Activated CD4-positive, alpha-beta T cell treated with anti-CD3 and anti-CD28 coated beads, Interleukin-2, amount 10 ng/mL, durations not matched to agents 24 days and 14 days (primary cell): ENCODE data around the gene CD8A. TPM values are rescaled to one million over a fixed set of nuclear protein-coding genes. Genes with fewer than 3 reads are reported as not detected.
A peak's percentile ranks its signal among the peaks of the same experiment; 100 is the strongest.
"Not testable (repeated sequence)": the region's sequence is repeated elsewhere in the genome, so short reads cannot be mapped to it uniquely, and the experiment has no call there.

ENCODE experiments used
- DNase-seq: peaks from one replicate; pipeline ENCODE4 v3.0.0; 2022
- H3K27ac Mint-ChIP-seq: one replicate; pipeline ENCODE4 v1.8.0; 2022; ENCODE audit warnings: mild to moderate bottlenecking, mixed read lengths
- H3K27me3 Mint-ChIP-seq: one replicate; pipeline ENCODE4 v1.8.0; 2022; ENCODE audit warnings: mixed read lengths
- H3K36me3 Mint-ChIP-seq: one replicate; pipeline ENCODE4 v1.8.0; 2022; ENCODE audit warnings: low read depth, mild to moderate bottlenecking, mixed read lengths
- H3K4me1 Mint-ChIP-seq: one replicate; pipeline ENCODE4 v1.8.0; 2021; ENCODE audit warnings: mixed read lengths
- H3K4me3 Mint-ChIP-seq: one replicate; pipeline ENCODE4 v1.8.0; 2022; ENCODE audit warnings: mild to moderate bottlenecking, moderate library complexity, mixed read lengths
- H3K9me3 Mint-ChIP-seq: one replicate; pipeline ENCODE4 v1.8.0; 2021; ENCODE audit warnings: mixed read lengths
- intact Hi-C: fragments of 100-400 bp; cut with micrococcal nuclease; formaldehyde crosslinking; loops from one replicate; pipeline ENCODE4 v1.15.1; 2023
- total RNA-seq: library from RNA; stranded (reverse); gene quantifications from 2 replicates; pipeline ENCODE4 v1.2.3, GENCODE V29; 2022

CD8A gene
- 1.1 and 1.3 TPM in 2 replicates for total RNA-seq

- Mint-ChIP-seq H3K9me3 (peaks cover 10% of the 10 kb centered on the region), H3K4me1 (peaks cover 40% of the 10 kb centered on the region), H3K4me3 (peak within 1 kb of the TSS; percentile 86), H3K36me3 (peaks cover 10% of the 10 kb centered on the region), H3K27ac (peak within 1 kb of the TSS; percentile 57), H3K27me3 (peaks cover 61% of the 10 kb centered on the region)
- intact Hi-C loops = no loop called here
- DNase-seq = peak; percentile 73
These were observed at the start of gene CD8A for GRCh38 chr2:86790676-86791572. Gene CD8A (minus strand): TSS chr2:86790913. CDS start chr2:86790825, 88 bp downstream.

GRCh38 chr2:86839871-86840548 lies 49.3 kb upstream of the CD8A start:
- H3K4me1 Mint-ChIP-seq = peaks cover 19% of the 10 kb centered on the region
- H3K27me3 Mint-ChIP-seq, intact Hi-C loops, H3K4me3 Mint-ChIP-seq, DNase-seq, H3K9me3 Mint-ChIP-seq, H3K36me3 Mint-ChIP-seq, H3K27ac Mint-ChIP-seq: not testable (repeated sequence)

GRCh38 chr2:86839455-86839854 lies 48.7 kb upstream of the CD8A start:
- H3K27ac Mint-ChIP-seq, H3K9me3 Mint-ChIP-seq, intact Hi-C loops, H3K4me3 Mint-ChIP-seq, H3K27me3 Mint-ChIP-seq, DNase-seq, H3K36me3 Mint-ChIP-seq: not testable (repeated sequence)
- H3K4me1 Mint-ChIP-seq = peaks cover 19% of the 10 kb centered on the region

- H3K36me3 Mint-ChIP-seq, H3K27ac Mint-ChIP-seq, H3K27me3 Mint-ChIP-seq, H3K4me3 Mint-ChIP-seq, H3K9me3 Mint-ChIP-seq, DNase-seq, intact Hi-C loops: not testable (repeated sequence)
- peaks cover 19% of the 10 kb centered on the region for H3K4me1 Mint-ChIP-seq
These were observed 47.0 kb upstream of the CD8A start for GRCh38 chr2:86837714-86838113.

- H3K27me3 Mint-ChIP-seq, intact Hi-C loops, H3K36me3 Mint-ChIP-seq, H3K9me3 Mint-ChIP-seq: not testable (repeated sequence)
- peak; percentile 68 for DNase-seq
- Mint-ChIP-seq H3K27ac (peak overlapping the region; percentile 57), H3K4me3 (peak overlapping the region; percentile 45), H3K4me1 (peaks cover 14% of the 10 kb centered on the region)
These were observed 46.4 kb upstream of the CD8A start for GRCh38 chr2:86836915-86837695.

GRCh38 chr2:86835548-86835889 lies 44.8 kb upstream of the CD8A start:
- H3K9me3 Mint-ChIP-seq, H3K27ac Mint-ChIP-seq, H3K4me3 Mint-ChIP-seq, intact Hi-C loops, DNase-seq, H3K27me3 Mint-ChIP-seq, H3K36me3 Mint-ChIP-seq: not testable (repeated sequence)
- peaks cover 13% of the 10 kb centered on the region for H3K4me1 Mint-ChIP-seq

- peaks cover 13% of the 10 kb centered on the region for H3K4me1 Mint-ChIP-seq
- H3K27ac Mint-ChIP-seq = no peak overlapping the region
- no peak for DNase-seq
- H3K27me3 Mint-ChIP-seq = peaks cover 8% of the 10 kb centered on the region
- H3K9me3 Mint-ChIP-seq = no peaks in the 10 kb centered on the region
- no peak overlapping the region for H3K4me3 Mint-ChIP-seq
- intact Hi-C loops = no loop called here
- no peaks in the 10 kb centered on the region for H3K36me3 Mint-ChIP-seq
These were observed 42.6 kb upstream of the CD8A start for GRCh38 chr2:86833315-86833714.

- H3K4me1 Mint-ChIP-seq = peaks cover 13% of the 10 kb centered on the region
- no peak overlapping the region for H3K27ac Mint-ChIP-seq
- intact Hi-C loops = no loop called here
- no peak for DNase-seq
- no peaks in the 10 kb centered on the region for H3K9me3 Mint-ChIP-seq
- H3K27me3 Mint-ChIP-seq = peaks cover 11% of the 10 kb centered on the region
- H3K36me3 Mint-ChIP-seq = no peaks in the 10 kb centered on the region
- no peak overlapping the region for H3K4me3 Mint-ChIP-seq
These were observed 41.8 kb upstream of the CD8A start for GRCh38 chr2:86832334-86833096.

- H3K36me3 Mint-ChIP-seq = no peaks in the 10 kb centered on the region
- H3K4me3 Mint-ChIP-seq = no peak overlapping the region
- no peaks in the 10 kb centered on the region for H3K9me3 Mint-ChIP-seq
- intact Hi-C loops = no loop called here
- DNase-seq = no peak
- no peak overlapping the region for H3K27ac Mint-ChIP-seq
- H3K27me3 Mint-ChIP-seq = peaks cover 11% of the 10 kb centered on the region
- H3K4me1 Mint-ChIP-seq = peaks cover 10% of the 10 kb centered on the region
These were observed 40.8 kb upstream of the CD8A start for GRCh38 chr2:86831537-86831936.

- intact Hi-C loops = no loop called here
- H3K4me3 Mint-ChIP-seq = no peak overlapping the region
- H3K9me3 Mint-ChIP-seq = no peaks in the 10 kb centered on the region
- H3K36me3 Mint-ChIP-seq = no peaks in the 10 kb centered on the region
- H3K4me1 Mint-ChIP-seq = peaks cover 23% of the 10 kb centered on the region
- DNase-seq = no peak
- peaks cover 8% of the 10 kb centered on the region for H3K27me3 Mint-ChIP-seq
- no peak overlapping the region for H3K27ac Mint-ChIP-seq
These were observed 36.2 kb upstream of the CD8A start for GRCh38 chr2:86826951-86827350.

- peaks cover 23% of the 10 kb centered on the region for H3K4me1 Mint-ChIP-seq
These were observed 35.1 kb upstream of the CD8A start for GRCh38 chr2:86825693-86826381.

GRCh38 chr2:86825036-86825692 lies 34.5 kb upstream of the CD8A start:
- peaks cover 7% of the 10 kb centered on the region for H3K27me3 Mint-ChIP-seq
- intact Hi-C loops = no loop called here
- no peak overlapping the region for H3K27ac Mint-ChIP-seq
- H3K4me3 Mint-ChIP-seq = peak overlapping the region; percentile 4
- H3K36me3 Mint-ChIP-seq = no peaks in the 10 kb centered on the region
- no peak for DNase-seq
- H3K9me3 Mint-ChIP-seq = peaks cover 3% of the 10 kb centered on the region
- peaks cover 23% of the 10 kb centered on the region for H3K4me1 Mint-ChIP-seq

More at GRCh38 chr2:86825693-86826381, 35.1 kb upstream of the CD8A start:
- intact Hi-C loops = no loop called here
- peak; percentile 78 for DNase-seq
- H3K4me3 Mint-ChIP-seq = peak overlapping the region; percentile 51
- peaks cover 6% of the 10 kb centered on the region for H3K27me3 Mint-ChIP-seq
- H3K36me3 Mint-ChIP-seq = no peaks in the 10 kb centered on the region
- H3K9me3 Mint-ChIP-seq = peaks cover 3% of the 10 kb centered on the region
- peak overlapping the region; percentile 31 for H3K27ac Mint-ChIP-seq
